HUES48 (cell line): ENCODE data around the gene MCHR1.
A peak's percentile ranks its signal among the peaks of the same experiment; 100 is the strongest.

Experiments used
- H3K27ac ChIP-seq: one replicate; pipeline ENCODE4 v1.7.0; 2013; ENCODE audit warnings: low read depth, low read length, inconsistent platforms
- H3K27me3 ChIP-seq: 2 replicates; pipeline ENCODE4 v1.6.1; 2013; ENCODE audit warnings: mild to moderate bottlenecking, low read length; ENCODE audit not compliant: control insufficient read depth, insufficient read depth
- H3K36me3 ChIP-seq: 2 replicates; pipeline ENCODE4 v1.6.1; 2013; ENCODE audit warnings: low read length; ENCODE audit not compliant: control insufficient read depth, insufficient read depth
- H3K4me1 ChIP-seq: 2 replicates; pipeline ENCODE4 v1.6.1; 2013; ENCODE audit warnings: mild to moderate bottlenecking, low read length; ENCODE audit not compliant: control insufficient read depth, insufficient read depth
- H3K4me3 ChIP-seq: 2 replicates; pipeline ENCODE4 v1.5.1; 2013; ENCODE audit warnings: mild to moderate bottlenecking, low read depth, low read length
- H3K9ac ChIP-seq: 2 replicates; pipeline ENCODE4 v1.6.1; 2013; ENCODE audit warnings: mild to moderate bottlenecking, low read depth, low read length, moderate library complexity
- H3K9me3 ChIP-seq: 2 replicates; pipeline ENCODE4 v1.6.1; 2013; ENCODE audit warnings: low read length; ENCODE audit not compliant: control insufficient read depth, insufficient read depth

The MCHR1 gene

DNA sequence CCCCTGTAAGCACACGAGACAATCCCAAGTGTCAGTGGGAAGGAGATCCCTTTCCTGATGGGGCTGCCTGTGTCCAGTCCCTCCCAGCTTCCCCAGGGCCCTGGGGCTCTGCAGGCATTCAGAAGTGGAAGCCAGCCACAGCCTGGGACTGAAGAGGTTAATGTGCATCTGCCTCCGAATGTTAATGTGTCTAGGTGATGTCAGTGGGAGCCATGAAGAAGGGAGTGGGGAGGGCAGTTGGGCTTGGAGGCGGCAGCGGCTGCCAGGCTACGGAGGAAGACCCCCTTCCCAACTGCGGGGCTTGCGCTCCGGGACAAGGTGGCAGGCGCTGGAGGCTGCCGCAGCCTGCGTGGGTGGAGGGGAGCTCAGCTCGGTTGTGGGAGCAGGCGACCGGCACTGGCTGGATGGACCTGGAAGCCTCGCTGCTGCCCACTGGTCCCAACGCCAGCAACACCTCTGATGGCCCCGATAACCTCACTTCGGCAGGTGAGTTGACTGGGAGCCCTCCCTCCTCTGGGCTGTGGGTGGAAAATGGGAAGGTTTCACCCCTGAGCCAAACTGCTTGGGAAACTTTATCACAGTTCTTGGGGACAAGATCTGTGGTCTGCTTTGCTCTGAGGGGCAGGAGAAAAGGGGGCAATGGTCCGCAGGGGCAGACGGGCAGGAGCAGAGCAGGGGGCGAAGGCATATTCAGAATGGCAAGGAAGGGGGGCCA lies at the start of gene MCHR1:
MCHR1 (plus strand) TSS at position 236 of the 715 bp plus-strand sequence; CDS start at position 405, 169 bp downstream.
- H3K4me3 ChIP-seq = peak within 1 kb of the TSS; percentile 48

DNA sequence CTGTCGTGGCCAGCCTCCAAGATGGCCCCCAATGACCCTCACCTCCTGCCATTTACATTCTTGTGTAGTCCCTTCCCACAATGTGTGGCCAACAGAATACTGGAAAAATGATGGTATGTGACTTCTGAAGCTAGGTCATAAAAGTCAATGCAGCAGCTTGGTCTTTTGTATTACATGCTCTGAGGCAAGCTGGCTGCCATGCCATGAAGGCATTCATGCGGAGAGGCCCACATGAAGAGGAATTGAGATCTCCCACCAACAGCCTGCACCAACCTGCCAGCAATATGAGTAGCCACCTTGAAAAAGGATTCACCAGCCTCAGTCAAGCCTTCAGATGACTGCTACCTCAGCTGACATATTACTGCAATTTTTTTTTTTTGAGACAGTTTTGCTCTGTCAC lies 47.4 kb upstream of the MCHR1 start:
- no peak overlapping the region for H3K27ac ChIP-seq
- H3K4me3 ChIP-seq = no peak overlapping the region
- no peaks in the 10 kb centered on the region for H3K27me3 ChIP-seq
- no peaks in the 10 kb centered on the region for H3K9me3 ChIP-seq
- peaks cover 14% of the 10 kb centered on the region for H3K4me1 ChIP-seq
- H3K9ac ChIP-seq = no peak overlapping the region
- H3K36me3 ChIP-seq = no peaks in the 10 kb centered on the region

More for the DNA sequence above, at the start of gene MCHR1:
- H3K9ac ChIP-seq = peak within 1 kb of the TSS; percentile 41
- no peaks in the 10 kb centered on the region for H3K27me3 ChIP-seq
- H3K36me3 ChIP-seq = no peaks in the 10 kb centered on the region
- H3K9me3 ChIP-seq = no peaks in the 10 kb centered on the region
- peak within 1 kb of the TSS; percentile 44 for H3K27ac ChIP-seq
- H3K4me1 ChIP-seq = peaks cover 28% of the 10 kb centered on the region

DNA sequence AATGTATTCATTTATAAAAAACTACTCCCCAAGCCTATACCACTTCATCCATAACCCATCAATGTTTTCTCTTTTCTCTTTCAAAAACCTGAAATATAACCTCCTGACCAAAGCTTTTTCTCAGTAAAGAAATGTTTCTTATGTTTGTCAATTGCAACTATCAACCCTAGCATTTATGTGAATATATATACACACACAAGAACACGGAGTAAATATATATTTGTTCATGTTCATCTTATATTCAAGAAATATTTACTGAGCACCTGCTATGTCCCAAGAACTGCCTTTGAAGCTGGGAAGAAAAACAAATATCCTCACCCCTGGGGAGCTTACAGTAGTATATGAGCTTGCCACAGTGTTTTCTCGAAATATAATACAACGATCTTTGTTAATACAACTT lies 46.2 kb upstream of the MCHR1 start:
- Histone ChIP-seq H3K27ac (no peak overlapping the region), H3K36me3 (no peaks in the 10 kb centered on the region), H3K27me3 (no peaks in the 10 kb centered on the region), H3K4me1 (peaks cover 14% of the 10 kb centered on the region), H3K9ac (no peak overlapping the region), H3K4me3 (no peak overlapping the region), H3K9me3 (no peaks in the 10 kb centered on the region)

DNA sequence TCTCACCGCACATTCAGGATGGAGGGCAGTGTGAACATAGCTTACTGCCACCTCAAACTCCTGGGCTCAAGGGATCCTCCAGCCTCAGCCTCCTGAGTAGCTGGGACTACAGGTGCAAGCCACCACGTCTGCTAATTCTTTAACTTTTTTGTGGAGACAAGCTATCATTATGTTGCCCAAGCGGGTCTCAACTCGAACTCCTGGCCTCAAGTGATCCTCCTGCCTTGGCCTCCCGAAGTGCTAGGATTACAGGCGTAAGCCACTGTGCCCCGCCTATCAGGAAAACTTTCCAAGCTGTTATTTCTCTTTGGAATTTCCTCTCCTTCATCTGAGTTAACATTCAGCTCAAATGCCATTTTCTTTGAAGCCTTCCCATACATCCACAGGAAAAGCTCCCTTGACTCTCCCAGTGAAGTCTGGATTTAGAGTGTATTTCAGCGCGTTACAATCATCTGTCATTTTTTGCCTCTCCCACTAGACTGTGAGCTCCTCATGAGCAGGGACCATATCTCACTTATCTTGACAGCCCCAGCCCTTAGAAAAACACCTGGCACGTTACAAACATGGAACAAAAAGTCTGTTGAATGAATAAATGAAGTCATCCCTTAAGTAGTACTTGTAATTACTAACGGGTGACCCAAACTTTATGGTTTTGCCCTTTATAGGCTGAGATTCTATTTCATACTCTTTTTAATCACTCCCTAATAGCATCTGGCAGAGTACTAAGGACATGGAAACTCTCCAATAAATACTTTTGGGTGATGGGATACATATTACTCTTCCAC lies 45.0 kb upstream of the MCHR1 start:
- no peak overlapping the region for H3K9ac ChIP-seq
- no peak overlapping the region for H3K4me3 ChIP-seq
- no peaks in the 10 kb centered on the region for H3K36me3 ChIP-seq
- H3K27me3 ChIP-seq = no peaks in the 10 kb centered on the region
- H3K4me1 ChIP-seq = peaks cover 10% of the 10 kb centered on the region
- no peaks in the 10 kb centered on the region for H3K9me3 ChIP-seq
- no peak overlapping the region for H3K27ac ChIP-seq

DNA sequence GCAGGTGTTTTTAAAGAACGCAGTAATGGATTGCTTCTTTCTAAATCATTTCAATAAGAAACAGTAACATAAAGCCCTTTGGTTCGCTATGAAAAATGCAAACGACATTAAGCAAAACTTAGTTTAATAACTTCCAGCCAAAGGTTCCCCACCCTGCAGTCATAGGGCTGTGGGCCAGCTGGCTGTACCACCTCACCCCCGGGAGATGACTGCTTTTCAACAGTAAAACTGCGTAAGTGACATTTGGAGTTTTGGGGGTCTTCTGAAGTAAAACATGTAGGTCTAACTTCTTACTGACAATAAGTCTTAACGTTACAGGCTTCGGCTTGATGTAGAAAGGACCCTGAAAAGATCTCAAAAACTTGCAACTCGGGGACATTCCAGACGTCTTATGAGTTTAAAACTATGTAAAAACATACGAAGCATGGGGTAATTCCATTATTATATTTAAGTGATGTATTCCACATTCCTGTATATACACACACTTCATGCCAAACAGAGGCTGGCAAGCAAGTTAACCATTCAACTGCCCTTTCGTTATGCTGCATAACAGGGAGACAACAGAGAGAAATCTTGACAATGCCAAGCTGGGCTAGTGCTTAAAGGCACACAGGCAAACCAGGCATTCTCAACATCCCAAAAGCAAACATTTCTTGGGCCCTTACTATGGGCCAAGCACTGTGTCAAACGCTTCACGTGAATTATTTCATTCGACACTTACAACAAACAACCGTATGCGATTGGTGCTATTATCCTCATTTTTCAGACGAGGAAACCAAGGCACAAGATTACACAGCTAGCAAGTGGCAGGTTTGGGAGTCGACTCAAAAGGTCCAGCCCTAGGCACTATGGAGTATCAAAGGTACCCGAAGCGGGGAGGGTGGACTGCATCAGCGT lies 44.0 kb upstream of the MCHR1 start:
- Histone ChIP-seq H3K27me3 (no peaks in the 10 kb centered on the region), H3K36me3 (no peaks in the 10 kb centered on the region), H3K4me3 (peak overlapping the region; percentile 76), H3K4me1 (peaks cover 10% of the 10 kb centered on the region), H3K27ac (no peak overlapping the region), H3K9me3 (no peaks in the 10 kb centered on the region), H3K9ac (no peak overlapping the region; the same call in 1 of the 2 replicates)

DNA sequence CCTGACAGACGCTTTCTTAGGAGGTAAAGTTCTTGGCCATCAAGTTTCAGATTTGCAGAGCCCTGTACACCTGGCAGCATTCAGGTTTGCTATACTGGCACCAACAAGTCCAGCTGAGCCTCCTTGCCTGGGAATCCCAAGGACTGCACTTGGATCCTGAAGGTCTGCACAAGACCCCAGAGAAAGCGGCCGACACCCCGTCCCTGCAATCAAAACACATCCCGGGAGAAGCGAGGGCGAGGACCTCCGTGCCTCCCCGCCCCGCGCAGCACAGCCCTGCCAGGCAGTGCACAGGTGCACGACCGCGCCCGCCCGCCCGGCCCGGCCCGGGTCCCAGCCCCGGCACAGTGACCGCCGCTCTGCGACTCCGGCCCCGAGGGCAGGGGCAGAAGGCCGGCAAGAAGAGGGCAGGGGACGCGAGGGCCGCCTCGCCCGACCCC lies 43.3 kb upstream of the MCHR1 start:
- Histone ChIP-seq H3K4me3 (peak overlapping the region; percentile 76), H3K27ac (peak overlapping the region; percentile 83), H3K9me3 (no peaks in the 10 kb centered on the region), H3K4me1 (peaks cover 10% of the 10 kb centered on the region), H3K36me3 (no peaks in the 10 kb centered on the region), H3K9ac (peak overlapping the region; percentile 69; the same call in 1 of the 2 replicates), H3K27me3 (no peaks in the 10 kb centered on the region)

DNA sequence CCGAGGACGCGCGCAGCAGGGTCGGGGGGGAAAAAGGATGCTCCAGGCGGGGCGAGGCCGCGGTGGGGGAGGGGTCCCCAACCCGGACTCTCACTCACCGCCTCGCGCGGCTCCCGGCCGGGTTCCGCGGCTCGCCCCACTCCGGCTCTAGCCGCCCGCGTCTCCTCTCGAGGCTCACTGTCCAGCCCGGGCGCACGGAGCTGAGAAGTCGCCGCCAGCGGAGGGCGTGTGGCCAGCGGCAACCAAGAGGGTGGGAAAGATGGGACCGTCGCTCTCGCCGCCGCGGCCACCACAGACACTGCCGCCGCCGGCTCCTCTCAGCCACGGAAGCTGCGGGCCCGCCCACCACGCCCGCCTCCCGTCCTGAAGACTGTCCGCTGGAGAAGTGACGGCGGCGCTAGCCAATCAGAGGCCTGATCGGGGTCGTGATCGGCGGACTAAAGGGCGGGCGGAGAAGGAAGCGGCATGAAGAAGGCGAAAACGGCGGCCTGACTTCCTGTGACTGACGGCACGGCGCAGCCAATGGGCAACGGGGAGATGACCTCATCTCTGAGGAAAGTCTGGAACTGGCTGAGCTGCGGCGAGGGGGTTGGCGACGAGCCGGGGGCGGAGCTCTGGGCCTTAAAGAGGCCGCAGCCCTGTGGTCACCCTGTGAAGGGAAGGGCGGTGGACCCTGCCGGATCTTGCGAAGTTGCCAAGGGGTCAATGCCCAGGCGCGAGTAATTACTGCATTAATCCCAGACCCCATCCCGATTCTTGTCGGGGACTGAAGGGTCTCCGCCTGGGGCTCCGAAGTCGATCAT lies 42.7 kb upstream of the MCHR1 start, which contains the start of gene MRTFA:
MRTFA (minus strand) TSS at position 340 of the 803 bp plus-strand sequence.
- no peaks in the 10 kb centered on the region for H3K27me3 ChIP-seq
- peaks cover 10% of the 10 kb centered on the region for H3K4me1 ChIP-seq
- H3K9ac ChIP-seq = peak within 1 kb of the TSS; percentile 69
- no peaks in the 10 kb centered on the region for H3K36me3 ChIP-seq
- H3K4me3 ChIP-seq = peak within 1 kb of the TSS; percentile 76
- H3K9me3 ChIP-seq = no peaks in the 10 kb centered on the region
- H3K27ac ChIP-seq = peak within 1 kb of the TSS; percentile 83

DNA sequence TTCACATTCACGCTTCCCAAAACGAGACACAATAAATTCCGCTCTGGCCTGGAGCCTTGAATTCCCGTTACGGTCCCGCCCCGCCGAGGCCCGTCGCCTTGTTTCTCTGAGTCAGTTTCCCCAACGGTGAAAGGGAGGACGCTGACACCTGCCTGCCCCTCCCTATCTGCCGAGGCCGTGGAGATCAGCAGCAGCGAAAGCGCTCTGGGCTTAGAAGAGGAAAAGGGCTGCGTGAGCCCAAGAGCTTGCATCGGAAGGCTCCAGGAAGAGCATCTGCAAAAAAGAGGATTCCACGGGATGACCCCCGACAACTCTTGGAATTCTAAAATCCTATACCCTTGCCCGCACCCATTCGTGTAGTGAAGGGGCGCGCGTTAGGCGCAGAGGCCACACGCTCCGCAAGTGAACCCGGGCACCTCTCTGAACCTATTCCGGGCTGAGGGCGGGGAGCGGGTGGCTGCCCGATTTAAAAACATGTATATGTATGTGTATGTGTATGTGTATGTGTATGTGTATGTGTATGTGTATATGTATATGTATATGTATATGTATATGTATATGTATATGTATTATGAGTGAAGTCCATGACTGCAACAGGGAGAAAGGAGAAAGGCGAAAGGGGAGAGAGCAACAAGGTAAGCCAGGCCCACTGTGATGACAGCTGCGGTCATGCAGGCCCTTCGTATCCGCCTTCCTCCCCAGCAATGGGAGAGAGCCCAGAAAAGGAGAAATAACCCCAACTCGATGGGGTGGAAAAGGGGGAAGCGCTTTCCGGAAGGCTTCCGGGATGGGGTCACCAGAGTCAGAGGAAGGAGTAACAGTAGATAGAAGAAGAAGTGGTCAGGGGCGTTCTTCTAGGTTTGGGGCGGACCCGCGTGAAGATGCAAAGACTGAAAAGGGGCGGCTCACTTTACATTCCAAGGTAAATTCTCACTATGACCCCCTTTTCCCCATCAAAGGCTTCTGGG lies 41.8 kb upstream of the MCHR1 start:
- Histone ChIP-seq H3K9me3 (no peaks in the 10 kb centered on the region), H3K36me3 (no peaks in the 10 kb centered on the region), H3K4me3 (peak overlapping the region; percentile 76), H3K9ac (peak overlapping the region; percentile 63), H3K27ac (peak overlapping the region; percentile 64), H3K27me3 (no peaks in the 10 kb centered on the region), H3K4me1 (peaks cover 10% of the 10 kb centered on the region)

GRCh38 chr22:40638261-40638660 lies 41.0 kb upstream of the MCHR1 start:
- Histone ChIP-seq H3K27ac (no peak overlapping the region), H3K4me1 (peaks cover 10% of the 10 kb centered on the region), H3K9me3 (no peaks in the 10 kb centered on the region), H3K9ac (no peak overlapping the region), H3K4me3 (no peak overlapping the region), H3K27me3 (no peaks in the 10 kb centered on the region), H3K36me3 (no peaks in the 10 kb centered on the region)
